ENCODE measurements around the gene UPF1. TPM values are rescaled to one million over a fixed set of nuclear protein-coding genes. Genes with fewer than 3 reads are reported as not detected.

UPF1 gene
- total and polyA plus RNA-seq, 4 donors = 48.3 to 89.2 (median 64.5) TPM

- ATAC-seq (ENCODE audit: insufficient read depth, low FRiP score) (no peak), DNase-seq (no peak)
- peaks cover 5 to 72% (median 42%) of the 10 kb centered on the region in 4 donors for H3K36me3 ChIP-seq (ENCODE audit: control insufficient read depth in 4 of 4, insufficient read depth in 4 of 4, low read length in 4 of 4)
- H3K9me3 ChIP-seq (ENCODE audit: control insufficient read depth in 4 of 4, insufficient read depth in 3 of 4, low read length in 3 of 4) = no peaks in the 10 kb centered on the region
- no peak overlapping the region for H3K9ac ChIP-seq (ENCODE audit: insufficient read depth in 1 of 2, low read length in 2 of 2)
- H3K4me3 ChIP-seq = no peak overlapping the region
- no peak overlapping the region for H3K27ac ChIP-seq (ENCODE audit: low read depth in 1 of 2, low read length in 1 of 2)
- peaks cover 0 to 36% (median 13%) of the 10 kb centered on the region in 5 donors for H3K4me1 ChIP-seq (ENCODE audit: control insufficient read depth in 5 of 5, insufficient read depth in 5 of 5, low read length in 5 of 5)
- TF ChIP-seq, protein P1, sequence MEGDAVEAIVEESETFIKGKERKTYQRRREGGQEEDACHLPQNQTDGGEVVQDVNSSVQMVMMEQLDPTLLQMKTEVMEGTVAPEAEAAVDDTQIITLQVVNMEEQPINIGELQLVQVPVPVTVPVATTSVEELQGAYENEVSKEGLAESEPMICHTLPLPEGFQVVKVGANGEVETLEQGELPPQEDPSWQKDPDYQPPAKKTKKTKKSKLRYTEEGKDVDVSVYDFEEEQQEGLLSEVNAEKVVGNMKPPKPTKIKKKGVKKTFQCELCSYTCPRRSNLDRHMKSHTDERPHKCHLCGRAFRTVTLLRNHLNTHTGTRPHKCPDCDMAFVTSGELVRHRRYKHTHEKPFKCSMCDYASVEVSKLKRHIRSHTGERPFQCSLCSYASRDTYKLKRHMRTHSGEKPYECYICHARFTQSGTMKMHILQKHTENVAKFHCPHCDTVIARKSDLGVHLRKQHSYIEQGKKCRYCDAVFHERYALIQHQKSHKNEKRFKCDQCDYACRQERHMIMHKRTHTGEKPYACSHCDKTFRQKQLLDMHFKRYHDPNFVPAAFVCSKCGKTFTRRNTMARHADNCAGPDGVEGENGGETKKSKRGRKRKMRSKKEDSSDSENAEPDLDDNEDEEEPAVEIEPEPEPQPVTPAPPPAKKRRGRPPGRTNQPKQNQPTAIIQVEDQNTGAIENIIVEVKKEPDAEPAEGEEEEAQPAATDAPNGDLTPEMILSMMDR (IDR thresholded peaks at IDR 0.05; ENCODE audit: control extremely low read depth, extremely low read depth) = no peak
- no peaks in the 10 kb centered on the region for H3K27me3 ChIP-seq (ENCODE audit: control insufficient read depth in 3 of 3, insufficient read depth in 3 of 3, low read length in 2 of 3)
- WGBS, 2 donors = 96 to 98% methylated on average over 31 of the region's 31 CpGs
Observed at GRCh38 chr19:18851673-18852325, 20.0 kb downstream of the UPF1 start.

- peaks cover 8 to 80% (median 48%) of the 10 kb centered on the region in 4 donors for H3K36me3 ChIP-seq (ENCODE audit: control insufficient read depth in 4 of 4, insufficient read depth in 4 of 4, low read length in 4 of 4)
- TF ChIP-seq, protein P1 (IDR thresholded peaks at IDR 0.05; ENCODE audit: control extremely low read depth, extremely low read depth) = no peak
- no peak overlapping the region for H3K4me3 ChIP-seq
- no peaks in the 10 kb centered on the region for H3K27me3 ChIP-seq (ENCODE audit: control insufficient read depth in 3 of 3, insufficient read depth in 3 of 3, low read length in 2 of 3)
- ATAC-seq (ENCODE audit: insufficient read depth, low FRiP score) = no peak
- no peak for DNase-seq
- WGBS, 2 donors = 90 to 93% methylated on average over 12 of the region's 12 CpGs
- H3K9ac ChIP-seq (ENCODE audit: insufficient read depth in 1 of 2, low read length in 2 of 2) = no peak overlapping the region
- peaks cover 0 to 27% (median 13%) of the 10 kb centered on the region in 5 donors for H3K4me1 ChIP-seq (ENCODE audit: control insufficient read depth in 5 of 5, insufficient read depth in 5 of 5, low read length in 5 of 5)
- H3K27ac ChIP-seq (ENCODE audit: low read depth in 1 of 2, low read length in 1 of 2) = no peak overlapping the region
- H3K9me3 ChIP-seq (ENCODE audit: control insufficient read depth in 4 of 4, insufficient read depth in 3 of 4, low read length in 3 of 4) = no peaks in the 10 kb centered on the region
Observed at GRCh38 chr19:18852648-18853047, 20.9 kb downstream of the UPF1 start.

GRCh38 chr19:18853755-18854427 is 22.1 kb downstream of the UPF1 start:
- no peaks in the 10 kb centered on the region for H3K27me3 ChIP-seq (ENCODE audit: control insufficient read depth in 3 of 3, insufficient read depth in 3 of 3, low read length in 2 of 3)
- H3K9ac ChIP-seq (ENCODE audit: insufficient read depth in 1 of 2, low read length in 2 of 2) = no peak overlapping the region
- DNase-seq = no peak
- no peak for ATAC-seq (ENCODE audit: insufficient read depth, low FRiP score)
- H3K27ac ChIP-seq (ENCODE audit: low read depth in 1 of 2, low read length in 1 of 2) = no peak overlapping the region
- H3K9me3 ChIP-seq (ENCODE audit: control insufficient read depth in 4 of 4, insufficient read depth in 3 of 4, low read length in 3 of 4) = no peaks in the 10 kb centered on the region
- H3K36me3 ChIP-seq (ENCODE audit: control insufficient read depth in 4 of 4, insufficient read depth in 4 of 4, low read length in 4 of 4) = peaks cover 12 to 84% (median 56%) of the 10 kb centered on the region in 4 donors
- peaks cover 0 to 15% (median 13%) of the 10 kb centered on the region in 5 donors for H3K4me1 ChIP-seq (ENCODE audit: control insufficient read depth in 5 of 5, insufficient read depth in 5 of 5, low read length in 5 of 5)
- no peak overlapping the region for H3K4me3 ChIP-seq
- WGBS, 2 donors = 91 to 92% methylated on average over 17 of the region's 17 CpGs
- TF ChIP-seq, protein P1 (IDR thresholded peaks at IDR 0.05; ENCODE audit: control extremely low read depth, extremely low read depth) = no peak
